Stimulated activated naive B cell treated with anti-CD40 and anti-IgM and Interleukin-4, amounts not matched to agents 10 μg/mL and 1 μg/mL and 100 μg/mL, for 72 hours (primary cell): ENCODE measurements around the gene NSF.
"Not testable (repeated sequence)": the region's sequence is repeated elsewhere in the genome, so short reads cannot be mapped to it uniquely, and the experiment has no call there.

Experiments used
- ATAC-seq, 2 donors: fragments of 150-1000 bp; cut with Tn5 transposase; replicated peaks; 2 replicates each; pipeline ENCODE4 v1.10.0; 2021; ENCODE audit warnings: moderate library complexity in 1 of 2
- DNase-seq: peaks from one replicate; pipeline ENCODE4 v3.0.0; 2021
- H3K27ac Mint-ChIP-seq: one replicate; pipeline ENCODE4 v1.8.0; 2022; ENCODE audit warnings: mild to moderate bottlenecking, mixed read lengths
- H3K27me3 Mint-ChIP-seq, 2 donors: one replicate each; pipeline ENCODE4 v1.8.0; 2022; ENCODE audit warnings: mixed read lengths in 2 of 2
- H3K36me3 Mint-ChIP-seq, 2 donors: one replicate each; pipeline ENCODE4 v1.8.0; 2022; ENCODE audit warnings: mixed read lengths in 2 of 2, mild to moderate bottlenecking in 1 of 2
- H3K4me1 Mint-ChIP-seq, 2 donors: one replicate each; pipeline ENCODE4 v1.8.0; 2022; ENCODE audit warnings: mixed read lengths in 2 of 2, mild to moderate bottlenecking in 1 of 2
- H3K4me3 Mint-ChIP-seq, 2 donors: one replicate each; pipeline ENCODE4 v1.8.0; 2022; ENCODE audit warnings: mild to moderate bottlenecking in 2 of 2, mixed read lengths in 2 of 2, moderate library complexity in 1 of 2
- H3K9me3 Mint-ChIP-seq, 2 donors: one replicate each; pipeline ENCODE4 v1.8.0; 2022; ENCODE audit warnings: mixed read lengths in 2 of 2, mild to moderate bottlenecking in 1 of 2

NSF gene

DNA sequence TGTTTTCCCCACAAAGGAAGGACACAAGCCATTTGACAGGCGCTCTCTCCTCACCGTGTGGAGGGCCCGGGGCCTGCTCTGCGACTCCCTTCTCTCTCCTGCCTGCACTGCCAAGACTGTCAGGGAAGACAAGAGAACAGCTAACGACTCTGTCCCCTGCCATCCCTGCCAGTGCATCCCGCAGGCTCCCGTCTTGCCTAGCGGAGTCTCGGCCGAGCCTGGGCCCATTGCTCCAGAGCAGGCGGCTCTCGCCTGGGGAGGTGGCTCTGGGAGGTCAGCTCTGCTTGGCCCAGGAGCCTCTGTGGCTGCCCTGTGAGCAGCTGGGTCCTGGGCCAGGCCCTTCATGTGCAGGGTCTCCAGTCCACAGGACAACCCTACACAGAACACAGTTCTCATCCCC is 175.0 kb downstream of the NSF start:
- H3K27ac Mint-ChIP-seq: no peak overlapping the region
- peaks cover 0 to 2% of the 10 kb centered on the region in 2 donors for H3K36me3 Mint-ChIP-seq
- H3K9me3 Mint-ChIP-seq: no peaks in the 10 kb centered on the region
- ATAC-seq: no peak
- peaks cover 3 to 14% of the 10 kb centered on the region in 2 donors for H3K4me1 Mint-ChIP-seq
- DNase-seq: no peak
- no peak overlapping the region for H3K4me3 Mint-ChIP-seq
- H3K27me3 Mint-ChIP-seq: peaks cover 0 to 3% of the 10 kb centered on the region in 2 donors

GRCh38 chr17:46766493-46767491 is 176.3 kb downstream of the NSF start:
- H3K4me1 Mint-ChIP-seq: peaks cover 3 to 19% of the 10 kb centered on the region in 2 donors
- no peak overlapping the region for H3K27ac Mint-ChIP-seq
- DNase-seq: no peak
- H3K4me3 Mint-ChIP-seq: no peak overlapping the region
- peaks cover 0 to 8% of the 10 kb centered on the region in 2 donors for H3K27me3 Mint-ChIP-seq
- H3K36me3 Mint-ChIP-seq: peaks cover 0 to 2% of the 10 kb centered on the region in 2 donors
- ATAC-seq: no peak
- H3K9me3 Mint-ChIP-seq: no peaks in the 10 kb centered on the region

DNA sequence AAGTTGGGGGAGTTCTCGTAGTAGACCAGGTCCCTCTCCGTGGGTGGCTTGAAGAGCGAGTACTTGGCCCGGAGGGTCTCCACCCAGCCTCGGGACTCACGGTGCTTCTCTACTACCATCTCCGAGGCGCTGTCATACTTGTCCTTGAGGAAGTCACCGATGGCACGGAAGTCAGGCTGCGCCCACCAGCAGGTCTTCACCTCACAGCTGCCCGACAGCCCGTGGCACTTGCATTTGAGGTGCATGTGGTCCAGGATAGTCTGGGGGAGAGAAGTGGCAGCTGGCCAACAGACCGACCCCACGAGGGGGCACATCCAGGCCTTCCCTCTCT is 178.0 kb downstream of the NSF start:
- Mint-ChIP-seq H3K4me1 (peaks cover 7 to 25% of the 10 kb centered on the region in 2 donors), H3K27ac (no peak overlapping the region), H3K4me3 (no peak overlapping the region), H3K27me3 (peaks cover 0 to 8% of the 10 kb centered on the region in 2 donors), H3K9me3 (no peaks in the 10 kb centered on the region), H3K36me3 (no peaks in the 10 kb centered on the region)
- DNase-seq (no peak), ATAC-seq (no peak)

DNA sequence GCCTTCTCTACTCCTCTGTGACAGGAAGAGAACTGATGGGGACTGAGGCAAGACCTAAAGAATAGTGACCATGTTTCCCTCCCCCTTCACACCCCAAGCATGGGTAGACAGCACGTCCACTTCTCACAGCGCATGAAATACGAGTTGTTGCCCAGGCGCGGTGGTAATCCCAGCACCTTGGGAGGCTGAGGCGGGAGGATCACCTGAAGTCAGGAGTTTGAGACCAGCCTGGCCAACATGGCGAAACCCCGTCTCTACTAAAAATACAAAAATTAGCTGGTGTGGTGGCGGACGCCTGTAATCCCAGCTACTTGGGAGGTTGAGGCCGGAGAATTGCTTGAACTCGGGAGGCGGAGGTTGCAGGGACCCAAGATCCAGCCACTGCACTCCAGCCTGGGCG is 178.4 kb downstream of the NSF start:
- H3K27ac Mint-ChIP-seq: not testable (repeated sequence)

DNA sequence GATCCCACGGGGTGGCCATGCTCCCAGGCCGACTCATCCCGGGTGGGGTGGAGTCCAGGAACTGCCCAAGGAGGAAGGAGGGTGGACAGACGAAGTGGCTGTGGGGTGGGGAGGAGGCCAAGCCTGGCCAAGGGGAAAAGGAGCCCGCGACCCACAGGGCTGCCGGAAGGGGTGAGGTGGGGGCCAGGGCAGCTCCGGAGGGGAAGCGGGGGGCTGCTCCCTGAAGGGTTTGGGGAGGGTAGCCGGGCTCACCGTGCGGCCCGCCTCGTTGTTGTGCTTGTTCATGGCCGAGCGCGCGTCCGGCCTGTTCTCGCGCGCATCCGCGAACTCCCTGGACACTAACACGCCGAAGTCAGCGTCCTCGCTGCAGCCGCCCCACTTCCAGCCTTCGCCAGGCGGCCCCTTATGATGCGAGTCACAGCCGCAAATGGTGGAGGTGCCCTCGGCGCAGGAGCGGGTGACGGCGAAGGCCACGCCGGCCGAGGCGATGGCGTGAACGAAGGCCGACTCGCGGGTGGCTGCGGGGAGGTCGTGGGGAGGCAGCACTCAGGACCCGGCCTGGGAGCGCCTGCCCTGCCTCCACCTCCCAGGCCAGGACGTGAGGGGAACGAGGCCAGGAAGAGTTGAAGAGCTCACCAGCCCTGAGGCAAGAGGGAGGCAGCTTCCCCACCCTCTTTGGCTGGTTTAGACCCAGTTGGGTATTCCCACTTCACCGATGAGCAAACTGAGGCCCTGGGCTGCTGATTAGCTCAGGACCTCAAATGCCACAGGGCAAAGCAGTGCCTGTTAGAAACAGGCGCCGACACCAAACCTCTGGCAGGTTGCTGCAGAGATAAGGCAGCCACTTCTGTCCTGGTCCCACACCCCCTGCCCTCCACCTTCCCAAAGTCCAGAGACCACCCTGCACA is 179.3 kb downstream of the NSF start:
- Mint-ChIP-seq H3K27me3 (peaks cover 0 to 8% of the 10 kb centered on the region in 2 donors), H3K36me3 (no peaks in the 10 kb centered on the region), H3K9me3 (no peaks in the 10 kb centered on the region), H3K4me1 (peaks cover 11 to 25% of the 10 kb centered on the region in 2 donors), H3K27ac (no peak overlapping the region), H3K4me3 (peak overlapping the region; percentile 56 to 72)
- ATAC-seq: no peak
- DNase-seq: no peak

More for the DNA sequence above, 178.4 kb downstream of the NSF start:
- peaks cover 9 to 25% of the 10 kb centered on the region in 2 donors for H3K4me1 Mint-ChIP-seq
- ATAC-seq, H3K27me3 Mint-ChIP-seq, H3K9me3 Mint-ChIP-seq, DNase-seq, H3K4me3 Mint-ChIP-seq, H3K36me3 Mint-ChIP-seq: not testable (repeated sequence)

- ATAC-seq: no peak
- no peaks in the 10 kb centered on the region for H3K9me3 Mint-ChIP-seq
- H3K4me3 Mint-ChIP-seq: peak overlapping the region; percentile 61 to 72
- H3K27ac Mint-ChIP-seq: no peak overlapping the region
- H3K36me3 Mint-ChIP-seq: no peaks in the 10 kb centered on the region
- H3K27me3 Mint-ChIP-seq: peaks cover 0 to 8% of the 10 kb centered on the region in 2 donors
- H3K4me1 Mint-ChIP-seq: peaks cover 11 to 25% of the 10 kb centered on the region in 2 donors
- DNase-seq: no peak
Measured at GRCh38 chr17:46770439-46770817, 180.0 kb downstream of the NSF start.

DNA sequence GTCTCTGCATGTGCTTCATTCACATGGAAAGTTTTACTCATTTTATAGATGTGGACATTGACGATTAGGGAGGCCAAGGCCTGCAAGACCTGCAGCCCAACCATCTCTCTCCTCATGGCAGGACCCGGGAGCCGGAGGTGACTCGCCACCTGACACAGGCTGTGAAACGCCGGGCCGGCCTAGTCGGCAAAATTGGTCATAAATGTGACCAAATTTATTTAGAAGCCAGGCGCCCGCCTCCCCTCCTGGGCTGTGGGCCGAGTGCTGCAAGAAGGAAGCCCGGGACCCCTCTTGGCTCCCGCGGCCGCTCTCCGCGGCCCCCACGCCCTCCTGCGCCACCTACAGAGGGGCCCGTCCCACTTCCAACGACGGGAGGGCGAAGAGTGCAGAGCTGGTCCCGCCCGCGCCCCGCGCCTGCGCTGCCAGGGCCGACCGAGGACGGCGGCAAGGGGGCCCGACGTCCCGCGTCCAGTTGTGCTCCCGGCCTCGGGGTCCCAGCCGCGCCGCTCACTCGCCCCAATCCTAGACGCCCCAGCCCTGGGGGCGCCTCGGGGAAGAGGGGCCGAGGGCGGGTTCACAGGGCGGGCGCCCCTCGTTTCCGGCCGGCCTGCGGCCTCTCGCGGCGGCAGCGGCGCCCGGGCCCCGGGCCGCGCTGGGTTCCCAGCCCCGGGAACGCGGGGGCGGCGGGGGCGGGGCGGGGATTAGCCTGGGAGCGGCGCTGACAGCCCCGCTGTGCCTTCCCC is 180.5 kb downstream of the NSF start:
- Mint-ChIP-seq H3K27me3 (peaks cover 0 to 10% of the 10 kb centered on the region in 2 donors), H3K36me3 (no peaks in the 10 kb centered on the region), H3K9me3 (no peaks in the 10 kb centered on the region), H3K4me1 (peaks cover 11 to 25% of the 10 kb centered on the region in 2 donors), H3K4me3 (peak overlapping the region; percentile 61 to 72), H3K27ac (peak overlapping the region; percentile 9)
- DNase-seq (no peak), ATAC-seq (peak; percentile 65 to 66)

DNA sequence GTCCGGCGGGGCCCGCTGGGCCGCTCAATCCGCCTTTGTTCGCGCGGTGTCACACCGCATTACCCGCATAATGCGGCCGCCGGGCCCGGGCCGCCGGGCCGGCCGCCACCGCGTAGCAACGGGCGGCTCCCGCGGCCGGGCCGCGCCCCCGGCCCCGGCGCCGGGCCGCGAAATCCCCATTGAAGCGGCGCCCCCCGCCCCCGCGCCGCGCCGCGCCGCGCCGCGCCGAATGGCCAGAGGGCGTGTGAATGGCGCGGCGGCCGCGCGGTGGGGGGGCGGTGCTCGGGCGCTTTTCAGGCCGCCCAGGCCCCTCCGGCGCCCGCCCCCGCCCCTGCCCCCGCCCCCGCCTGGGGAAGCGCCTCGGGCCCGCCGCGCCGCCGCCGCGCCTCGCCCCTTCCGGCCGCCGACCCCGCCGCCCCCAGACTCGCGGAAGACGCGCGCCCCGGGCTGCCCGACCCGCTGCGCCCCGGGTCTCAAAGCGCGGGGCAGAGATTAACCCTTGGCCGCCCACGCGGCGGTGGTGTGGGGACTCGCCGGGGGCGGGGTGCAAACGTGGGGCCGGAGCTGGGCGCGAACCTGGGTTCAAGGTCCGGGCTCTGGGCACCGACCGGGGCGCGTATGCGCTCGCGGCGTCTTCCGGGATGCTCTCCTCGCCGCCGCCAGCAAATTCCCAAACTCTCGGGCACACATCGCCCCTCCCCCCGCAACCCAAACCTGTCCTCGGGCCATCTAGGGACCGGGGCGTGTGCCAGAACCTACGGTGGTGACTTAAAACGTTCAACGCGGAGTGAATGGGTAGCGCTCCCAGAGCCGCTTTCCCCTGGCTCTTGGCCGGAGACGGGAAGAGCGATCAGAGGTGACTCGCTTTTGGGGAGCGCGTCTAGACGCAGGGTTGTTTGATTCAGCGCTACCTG is 181.3 kb downstream of the NSF start:
- peak overlapping the region; percentile 73 for H3K4me3 Mint-ChIP-seq
- ATAC-seq (peak; percentile 30 to 38), DNase-seq (no peak)
- H3K27me3 Mint-ChIP-seq: peaks cover 4 to 18% of the 10 kb centered on the region in 2 donors
- no peaks in the 10 kb centered on the region for H3K36me3 Mint-ChIP-seq
- no peak overlapping the region for H3K27ac Mint-ChIP-seq
- peaks cover 14 to 31% of the 10 kb centered on the region in 2 donors for H3K4me1 Mint-ChIP-seq
- no peaks in the 10 kb centered on the region for H3K9me3 Mint-ChIP-seq

DNA sequence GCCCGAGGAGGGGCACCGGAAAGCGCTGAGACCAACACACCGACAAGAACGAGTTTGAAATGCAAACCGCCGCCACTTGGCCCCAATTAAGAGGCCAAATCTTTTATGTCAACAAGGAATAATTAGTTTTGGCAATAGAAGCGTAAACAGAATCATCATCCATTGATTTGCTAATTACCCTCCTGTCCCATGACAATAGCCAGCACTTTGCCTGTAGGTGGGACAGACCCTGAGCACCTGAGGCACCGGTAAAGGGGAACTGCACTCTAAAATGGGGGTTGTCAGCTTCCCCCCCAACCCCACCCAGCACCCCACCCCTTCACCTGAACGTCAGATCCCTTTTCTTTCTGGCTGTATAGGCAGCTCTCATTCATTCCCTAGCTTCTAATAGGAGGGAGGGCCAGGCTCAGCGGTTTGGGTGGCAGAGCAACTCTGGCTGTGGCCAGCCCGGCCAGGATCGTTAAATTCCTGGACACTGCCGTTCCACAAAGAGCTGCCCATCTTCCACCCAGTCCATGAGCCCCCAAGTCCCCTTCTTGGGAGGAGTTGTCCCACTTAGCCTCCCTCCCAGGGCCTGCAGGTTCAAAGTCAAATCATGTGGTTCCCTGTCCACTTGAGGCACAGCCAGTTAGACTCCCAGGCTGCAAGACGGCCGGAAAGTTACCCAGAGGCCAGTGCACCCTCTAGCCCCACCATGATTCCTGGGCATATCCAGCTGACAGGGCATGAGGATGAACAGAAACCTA is 182.2 kb downstream of the NSF start:
- Mint-ChIP-seq H3K9me3 (no peaks in the 10 kb centered on the region), H3K27ac (peak overlapping the region; percentile 62), H3K27me3 (peaks cover 6 to 22% of the 10 kb centered on the region in 2 donors)

GRCh38 chr17:46773221-46773605 is 182.7 kb downstream of the NSF start:
- Mint-ChIP-seq H3K27ac (no peak overlapping the region), H3K4me3 (peak overlapping the region in 1 of 2 donors; percentile 70), H3K27me3 (peaks cover 10 to 28% of the 10 kb centered on the region in 2 donors), H3K9me3 (no peaks in the 10 kb centered on the region), H3K36me3 (no peaks in the 10 kb centered on the region), H3K4me1 (peaks cover 16 to 38% of the 10 kb centered on the region in 2 donors)
- DNase-seq: no peak
- no peak for ATAC-seq

More for the DNA sequence above, 182.2 kb downstream of the NSF start:
- Mint-ChIP-seq H3K4me3 (peak overlapping the region; percentile 73), H3K36me3 (no peaks in the 10 kb centered on the region), H3K4me1 (peaks cover 16 to 34% of the 10 kb centered on the region in 2 donors)
- DNase-seq (no peak), ATAC-seq (no peak)

DNA sequence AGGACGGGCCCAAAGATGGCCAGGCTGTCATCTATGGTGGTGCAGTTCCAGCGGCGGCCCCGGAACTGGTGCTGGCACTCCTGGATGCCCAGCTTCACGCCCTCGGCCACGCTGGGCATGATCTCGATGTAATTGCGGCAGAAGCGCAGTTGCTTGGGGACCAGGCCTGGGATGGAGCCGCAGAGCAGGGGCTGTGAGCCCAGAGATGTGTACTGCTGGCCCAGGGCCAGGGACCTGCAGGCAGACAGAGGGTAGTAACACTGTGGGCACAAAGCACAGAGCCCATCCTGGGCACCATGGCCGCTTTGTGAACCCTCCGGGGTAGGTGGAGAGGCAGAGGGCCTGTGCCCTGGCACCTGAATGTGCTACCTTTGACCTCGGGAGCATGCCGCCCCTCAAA is 183.2 kb downstream of the NSF start:
- H3K9me3 Mint-ChIP-seq: no peaks in the 10 kb centered on the region
- no peak overlapping the region for H3K27ac Mint-ChIP-seq
- no peak for DNase-seq
- peaks cover 16 to 38% of the 10 kb centered on the region in 2 donors for H3K4me1 Mint-ChIP-seq
- H3K36me3 Mint-ChIP-seq: no peaks in the 10 kb centered on the region
- H3K27me3 Mint-ChIP-seq: peaks cover 10 to 31% of the 10 kb centered on the region in 2 donors
- no peak for ATAC-seq
- no peak overlapping the region for H3K4me3 Mint-ChIP-seq

- DNase-seq (no peak), ATAC-seq (no peak)
- Mint-ChIP-seq H3K4me3 (no peak overlapping the region), H3K36me3 (no peaks in the 10 kb centered on the region), H3K9me3 (no peaks in the 10 kb centered on the region), H3K27ac (no peak overlapping the region), H3K27me3 (peaks cover 10 to 31% of the 10 kb centered on the region in 2 donors), H3K4me1 (peaks cover 16 to 37% of the 10 kb centered on the region in 2 donors)
Measured at GRCh38 chr17:46774108-46774737, 183.8 kb downstream of the NSF start.
